IPS-18a (cell line): ENCODE data around the gene OSTM1.
"Not testable (repeated sequence)": the region's sequence is repeated elsewhere in the genome, so short reads cannot be mapped to it uniquely, and the experiment has no call there.

Experiments used
- H3K27ac ChIP-seq: one replicate; pipeline ENCODE4 v1.5.1; 2013; ENCODE audit warnings: low read length
- H3K27me3 ChIP-seq: one replicate; pipeline ENCODE4 v1.6.1; 2013; ENCODE audit warnings: mild to moderate bottlenecking, low read length; ENCODE audit not compliant: control insufficient read depth, insufficient read depth
- H3K36me3 ChIP-seq: one replicate; pipeline ENCODE4 v1.6.1; 2013; ENCODE audit warnings: low read depth, low read length; ENCODE audit not compliant: control insufficient read depth
- H3K4me1 ChIP-seq: one replicate; pipeline ENCODE4 v1.6.1; 2013; ENCODE audit warnings: low read depth, low read length; ENCODE audit not compliant: control insufficient read depth
- H3K4me3 ChIP-seq: one replicate; pipeline ENCODE4 v1.5.1; 2013; ENCODE audit warnings: low read length
- H3K9ac ChIP-seq: one replicate; pipeline ENCODE4 v1.6.1; 2013; ENCODE audit warnings: mild to moderate bottlenecking, low read length, moderate library complexity
- H3K9me3 ChIP-seq: one replicate; pipeline ENCODE4 v1.6.1; 2013; ENCODE audit warnings: low read depth, low read length; ENCODE audit not compliant: control insufficient read depth

The OSTM1 gene

DNA sequence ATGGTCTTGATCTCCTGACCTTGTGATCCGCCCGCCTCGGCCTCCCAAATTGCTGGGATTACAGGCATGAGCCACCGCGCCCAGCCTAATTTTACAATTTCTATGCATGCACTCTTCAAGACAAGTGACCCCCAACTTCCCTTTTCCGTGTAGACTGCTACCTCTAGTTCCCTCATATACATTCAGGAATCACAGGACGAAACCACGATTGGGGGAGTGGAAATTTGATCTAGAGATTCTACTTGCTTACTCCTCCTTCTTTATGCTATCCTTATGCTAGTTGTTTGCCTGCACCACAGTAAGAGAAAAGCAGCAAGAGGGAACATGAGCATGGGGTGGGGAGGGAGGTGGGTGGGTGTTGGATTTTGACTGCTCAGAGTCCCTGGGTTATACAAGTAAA lies 34.9 kb downstream of the OSTM1 start:
- no peak overlapping the region for H3K27ac ChIP-seq

DNA sequence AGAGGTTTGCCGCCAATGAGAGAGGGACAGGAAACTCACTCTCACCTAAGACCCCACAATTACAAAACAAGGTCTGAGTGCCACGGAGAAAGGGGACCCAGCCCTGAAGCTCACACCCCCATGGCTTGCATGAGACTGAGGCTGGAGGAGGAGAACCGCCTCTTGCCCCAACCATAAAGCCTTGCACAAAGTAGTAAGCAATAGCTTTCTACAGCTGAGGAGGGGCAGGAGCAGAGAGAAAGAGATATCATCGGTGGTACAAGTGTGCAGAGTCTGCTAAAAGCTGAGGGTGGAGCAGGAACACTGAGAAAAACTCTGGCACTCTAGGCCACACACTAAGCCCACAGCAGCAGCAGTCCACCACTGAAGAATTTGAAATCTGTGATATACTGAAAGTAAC lies 37.7 kb downstream of the OSTM1 start:
- Histone ChIP-seq H3K4me1 (no peaks in the 10 kb centered on the region), H3K9me3 (no peaks in the 10 kb centered on the region), H3K36me3 (peaks cover 7% of the 10 kb centered on the region), H3K27ac (no peak overlapping the region), H3K9ac (no peak overlapping the region), H3K4me3 (no peak overlapping the region), H3K27me3 (no peaks in the 10 kb centered on the region)

More for the DNA sequence above, 34.9 kb downstream of the OSTM1 start:
- Histone ChIP-seq H3K27me3 (no peaks in the 10 kb centered on the region), H3K4me3 (no peak overlapping the region), H3K9me3 (no peaks in the 10 kb centered on the region), H3K4me1 (no peaks in the 10 kb centered on the region), H3K9ac (no peak overlapping the region), H3K36me3 (peaks cover 20% of the 10 kb centered on the region)

DNA sequence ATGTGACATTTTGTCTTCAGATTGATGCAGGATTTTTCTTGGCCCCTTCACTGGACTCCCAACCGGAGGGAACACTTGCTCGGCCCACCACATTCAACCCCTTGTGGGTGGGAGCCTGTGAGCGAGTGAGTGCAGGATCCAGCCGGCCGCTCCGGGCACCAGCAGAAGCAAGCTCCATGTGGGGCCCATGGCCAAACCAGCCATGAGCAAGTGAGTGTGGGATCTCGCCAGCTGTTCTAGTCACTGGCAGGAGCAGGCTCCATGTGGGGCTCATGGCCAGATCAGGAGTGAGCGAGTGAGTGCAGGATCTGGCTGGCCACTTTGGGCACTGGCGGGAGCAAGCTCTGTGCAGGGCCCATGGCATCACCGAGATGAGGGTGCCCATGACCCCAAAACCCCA lies 42.6 kb downstream of the OSTM1 start:
- Histone ChIP-seq H3K27me3 (no peaks in the 10 kb centered on the region), H3K27ac (no peak overlapping the region), H3K4me3 (no peak overlapping the region), H3K4me1 (no peaks in the 10 kb centered on the region), H3K36me3 (peaks cover 3% of the 10 kb centered on the region), H3K9me3 (no peaks in the 10 kb centered on the region), H3K9ac (no peak overlapping the region)

DNA sequence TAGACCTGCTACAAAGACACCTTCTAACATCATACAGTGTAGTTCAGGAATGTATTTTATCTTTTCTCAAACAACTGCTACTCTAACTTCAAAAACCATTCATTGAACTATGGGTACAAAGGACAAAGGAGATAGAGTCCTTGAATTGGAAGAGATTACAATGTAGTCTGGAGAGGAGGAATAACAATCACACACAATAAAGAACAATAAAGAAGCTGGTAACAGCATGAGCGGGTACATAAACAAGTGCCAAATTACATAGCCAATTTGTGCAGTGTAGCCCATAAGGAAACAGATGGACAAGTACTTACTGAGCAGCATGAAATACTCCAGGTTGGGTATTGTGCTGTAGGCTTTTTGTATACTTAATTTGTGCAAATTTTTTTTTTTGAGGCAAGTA lies 44.3 kb downstream of the OSTM1 start:
- no peak overlapping the region for H3K27ac ChIP-seq
- H3K4me1 ChIP-seq, result no peaks in the 10 kb centered on the region
- H3K9ac ChIP-seq, result no peak overlapping the region
- no peak overlapping the region for H3K4me3 ChIP-seq
- no peaks in the 10 kb centered on the region for H3K27me3 ChIP-seq
- peaks cover 1% of the 10 kb centered on the region for H3K36me3 ChIP-seq
- no peaks in the 10 kb centered on the region for H3K9me3 ChIP-seq

GRCh38 chr6:108029226-108029921 lies 45.2 kb downstream of the OSTM1 start:
- Histone ChIP-seq H3K4me1 (no peaks in the 10 kb centered on the region), H3K9me3 (no peaks in the 10 kb centered on the region), H3K36me3 (no peaks in the 10 kb centered on the region), H3K4me3 (no peak overlapping the region), H3K27ac (no peak overlapping the region), H3K27me3 (no peaks in the 10 kb centered on the region), H3K9ac (no peak overlapping the region)

- no peaks in the 10 kb centered on the region for H3K27me3 ChIP-seq
- H3K36me3 ChIP-seq, result no peaks in the 10 kb centered on the region
- H3K4me3 ChIP-seq, result no peak overlapping the region
- H3K9ac ChIP-seq, result no peak overlapping the region
- H3K4me1 ChIP-seq, result no peaks in the 10 kb centered on the region
- H3K9me3 ChIP-seq, result no peaks in the 10 kb centered on the region
- H3K27ac ChIP-seq, result no peak overlapping the region
Measured at GRCh38 chr6:108027594-108027993, 46.9 kb downstream of the OSTM1 start.

DNA sequence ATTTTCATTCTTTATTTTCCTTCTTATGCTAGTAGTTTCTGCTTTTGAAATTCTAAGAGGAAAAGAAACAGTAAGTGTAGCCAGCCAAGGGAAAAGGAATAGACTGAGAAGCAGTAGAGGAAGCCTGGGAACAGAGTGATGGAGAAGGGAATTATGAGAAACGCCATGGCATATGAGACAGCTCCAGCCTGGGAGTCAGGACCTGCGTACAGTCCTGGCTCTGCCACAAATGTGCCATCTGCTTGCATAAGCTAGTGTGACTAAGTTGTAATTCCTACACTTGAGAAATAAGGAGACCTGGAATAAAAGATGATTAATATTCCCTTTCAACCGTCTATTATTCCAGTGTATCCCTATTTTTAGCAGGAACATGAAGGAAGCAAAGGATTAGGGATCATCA lies 47.5 kb downstream of the OSTM1 start:
- no peak overlapping the region for H3K4me3 ChIP-seq
- H3K9me3 ChIP-seq, result no peaks in the 10 kb centered on the region
- H3K36me3 ChIP-seq, result no peaks in the 10 kb centered on the region
- no peaks in the 10 kb centered on the region for H3K4me1 ChIP-seq
- H3K27me3 ChIP-seq, result no peaks in the 10 kb centered on the region
- H3K9ac ChIP-seq, result no peak overlapping the region
- no peak overlapping the region for H3K27ac ChIP-seq

DNA sequence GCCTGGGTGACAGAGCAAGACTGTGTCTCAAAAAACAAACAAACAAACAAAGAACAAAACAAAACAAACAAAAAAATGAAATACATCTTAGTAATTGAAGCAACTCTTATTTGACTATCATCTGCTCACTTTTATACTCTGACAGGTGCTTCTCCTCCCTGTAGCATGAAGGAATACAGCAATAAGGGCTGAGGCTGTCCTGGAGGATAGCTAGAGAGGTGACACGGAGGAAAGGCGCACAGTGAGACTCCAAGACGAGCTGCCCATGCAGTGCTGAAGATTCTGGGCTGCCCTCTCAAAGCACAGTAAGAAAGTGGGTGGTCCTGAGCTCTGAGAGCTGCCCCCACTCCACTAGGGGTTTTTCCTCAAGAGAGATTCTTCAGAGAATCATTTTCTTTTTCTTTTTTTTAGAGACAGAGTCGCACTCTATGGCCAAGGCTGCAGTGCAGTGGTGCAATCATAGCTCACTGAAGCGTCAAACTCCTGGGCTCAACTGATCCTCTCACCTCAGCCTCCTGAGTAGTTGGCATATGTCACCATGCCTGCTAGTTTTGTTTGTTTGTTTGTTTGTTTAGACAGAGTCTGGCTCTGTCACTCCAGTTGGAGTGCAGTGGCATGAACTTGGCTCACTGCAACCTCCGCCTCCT lies 50.0 kb downstream of the OSTM1 start:
- Histone ChIP-seq H3K9me3 (no peaks in the 10 kb centered on the region), H3K27ac (no peak overlapping the region), H3K4me3 (no peak overlapping the region), H3K27me3 (no peaks in the 10 kb centered on the region), H3K4me1 (no peaks in the 10 kb centered on the region), H3K9ac (no peak overlapping the region), H3K36me3 (no peaks in the 10 kb centered on the region)

DNA sequence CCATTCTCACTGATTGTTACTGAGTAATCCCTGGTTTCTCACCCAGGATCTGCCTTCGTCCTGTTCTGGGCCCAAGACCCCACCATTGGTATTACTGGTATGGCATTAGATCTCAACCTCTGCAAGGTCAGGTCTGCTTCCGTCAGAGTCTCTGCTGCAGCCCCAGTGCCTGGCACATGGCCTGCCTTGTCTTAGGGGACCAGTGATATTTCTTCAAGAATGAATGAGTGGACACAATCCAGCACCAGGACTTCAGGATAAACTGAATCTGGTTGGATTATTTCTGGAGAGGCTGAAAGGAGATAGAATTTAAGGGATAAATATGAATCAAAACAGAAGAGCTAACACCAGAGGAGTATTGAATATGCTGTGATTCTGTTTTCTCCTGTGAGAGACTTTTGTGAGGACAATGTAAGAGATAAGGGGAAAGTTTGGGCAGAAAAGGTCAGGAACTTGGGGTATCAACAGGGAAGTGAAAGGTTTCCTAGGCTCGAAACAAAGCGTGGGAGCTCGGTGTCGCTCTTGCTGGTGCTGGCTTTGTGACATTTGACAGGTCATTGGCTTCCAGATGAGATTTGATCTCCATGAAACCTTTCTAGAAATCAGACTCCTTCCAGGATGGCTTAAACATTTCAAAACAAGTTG lies 53.9 kb downstream of the OSTM1 start:
- Histone ChIP-seq H3K4me1 (no peaks in the 10 kb centered on the region), H3K27me3 (no peaks in the 10 kb centered on the region), H3K27ac (no peak overlapping the region), H3K9me3 (no peaks in the 10 kb centered on the region), H3K4me3 (no peak overlapping the region), H3K9ac (no peak overlapping the region), H3K36me3 (no peaks in the 10 kb centered on the region)

DNA sequence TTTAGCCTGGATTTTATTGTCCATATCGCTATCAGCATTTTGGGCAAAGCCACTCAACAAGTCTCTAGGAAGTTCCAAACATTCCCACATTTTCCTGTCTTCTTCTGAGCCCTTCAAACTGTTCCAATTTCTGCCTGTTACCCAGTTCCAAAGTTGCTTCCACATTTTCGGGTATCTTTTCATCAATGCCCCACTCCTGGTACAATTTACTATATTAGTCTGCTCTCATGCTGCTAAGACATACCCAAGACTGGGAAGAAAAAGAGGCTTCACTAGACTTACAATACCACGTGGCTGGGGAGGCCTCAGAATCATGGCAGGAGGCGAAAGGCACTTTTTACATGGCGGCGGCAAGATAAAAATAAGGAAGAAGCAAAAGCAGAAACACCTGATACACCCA lies 58.3 kb downstream of the OSTM1 start:
- not testable (repeated sequence) for H3K27me3 ChIP-seq, H3K9me3 ChIP-seq, H3K27ac ChIP-seq, H3K9ac ChIP-seq, H3K4me3 ChIP-seq, H3K36me3 ChIP-seq, H3K4me1 ChIP-seq

DNA sequence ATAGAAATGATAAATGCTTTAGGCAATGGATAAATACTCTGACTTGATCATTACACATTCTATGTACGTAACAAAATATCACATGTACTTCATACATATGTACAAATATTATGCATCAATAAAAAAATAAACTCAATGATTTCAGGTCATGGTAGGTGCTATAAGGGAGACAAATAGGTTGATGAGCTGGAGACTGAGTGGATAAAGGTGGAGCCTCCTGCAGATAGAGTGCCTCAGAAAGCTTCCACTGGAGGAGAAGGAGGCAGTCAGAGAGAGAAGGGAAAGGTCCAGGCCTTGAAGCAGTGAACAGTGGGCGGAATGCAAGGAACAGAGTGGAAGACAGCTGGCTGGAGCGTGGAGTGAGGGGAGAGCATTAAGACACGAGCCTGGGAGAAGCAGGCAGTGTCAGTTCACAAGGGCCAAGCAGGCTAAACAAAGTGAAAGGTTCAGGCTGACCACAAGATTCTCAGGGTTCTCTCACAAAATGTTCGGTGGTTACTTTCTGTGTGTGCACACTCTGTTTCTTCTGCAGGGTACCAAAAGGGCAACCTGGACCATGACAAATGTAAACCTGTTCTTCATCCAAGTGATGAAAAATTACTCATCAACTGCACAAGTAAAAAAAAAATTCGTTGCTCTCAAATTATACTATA lies 60.6 kb downstream of the OSTM1 start:
- Histone ChIP-seq H3K9me3 (peaks cover 9% of the 10 kb centered on the region), H3K27ac (no peak overlapping the region), H3K4me3 (no peak overlapping the region), H3K27me3 (no peaks in the 10 kb centered on the region), H3K9ac (no peak overlapping the region), H3K4me1 (no peaks in the 10 kb centered on the region), H3K36me3 (no peaks in the 10 kb centered on the region)
